Loucy (cell line): ENCODE measurements around the gene MANSC1.

Experiments used
- H2AFZ ChIP-seq: fragments of 200-600 bp; sonication (generic); 2 replicates; pipeline ENCODE4 v1.6.0; 2016; ENCODE audit warnings: antibody characterized with exemption, mild to moderate bottlenecking, low read length, moderate library complexity
- H3F3A ChIP-seq: fragments of 200-600 bp; 2 replicates; pipeline ENCODE4 v1.6.0; 2016; ENCODE audit warnings: antibody characterized with exemption, low read depth, mild to moderate bottlenecking
- H3K27me3 ChIP-seq: fragments of 200-600 bp; sonication (generic); 2 replicates; pipeline ENCODE4 v1.6.1; 2014; ENCODE audit warnings: low read length, mild to moderate bottlenecking; ENCODE audit not compliant: insufficient read depth, poor library complexity, severe bottlenecking
- H3K36me3 ChIP-seq: fragments of 200-600 bp; sonication (generic); 2 replicates; pipeline ENCODE4 v1.6.1; 2016; ENCODE audit warnings: low read length; ENCODE audit not compliant: insufficient read depth
- H3K4me1 ChIP-seq: fragments of 200-600 bp; sonication (generic); 2 replicates; pipeline ENCODE4 v1.5.1; 2014; ENCODE audit warnings: low read length, mild to moderate bottlenecking; ENCODE audit not compliant: insufficient read depth, poor library complexity, severe bottlenecking
- H3K4me2 ChIP-seq: fragments of 200-600 bp; sonication (generic); 2 replicates; pipeline ENCODE4 v1.6.0; 2014; ENCODE audit warnings: antibody characterized with exemption, low read length, low read depth, mild to moderate bottlenecking; ENCODE audit not compliant: poor library complexity, severe bottlenecking
- H3K4me3 ChIP-seq: fragments of 200-600 bp; sonication (generic); 2 replicates; pipeline ENCODE4 v1.5.1; 2014; ENCODE audit warnings: low read length, mild to moderate bottlenecking, mixed read lengths; ENCODE audit not compliant: poor library complexity, severe bottlenecking
- H3K79me2 ChIP-seq: fragments of 200-600 bp; sonication (generic); 2 replicates; pipeline ENCODE4 v1.6.1; 2014; ENCODE audit warnings: low read length; ENCODE audit not compliant: insufficient read depth
- H3K9ac ChIP-seq: fragments of 200-600 bp; sonication (generic); 2 replicates; pipeline ENCODE4 v1.6.0; 2014; ENCODE audit warnings: mild to moderate bottlenecking, low read depth, low read length, moderate library complexity; ENCODE audit not compliant: poor library complexity, severe bottlenecking
- H3K9me2 ChIP-seq: fragments of 200-600 bp; sonication (generic); replicated peaks from 2 replicates; pipeline ENCODE4 v1.6.1; 2016; ENCODE audit warnings: low read depth, low read length, mixed read lengths
- H3K9me3 ChIP-seq: fragments of 200-600 bp; sonication (generic); 2 replicates; pipeline ENCODE4 v1.6.1; 2014; ENCODE audit warnings: mild to moderate bottlenecking, antibody characterized with exemption, low read length, low read depth; ENCODE audit not compliant: insufficient read depth
- H4K20me1 ChIP-seq: fragments of 200-600 bp; sonication (generic); 2 replicates; pipeline ENCODE4 v1.6.0; 2014; ENCODE audit warnings: antibody characterized with exemption, low read length, mild to moderate bottlenecking; ENCODE audit not compliant: insufficient read depth, poor library complexity, severe bottlenecking
- EZH2phosphoT487 ChIP-seq: fragments of 200-600 bp; IDR thresholded peaks from 2 replicates; pipeline ENCODE4 v1.6.1; 2018; ENCODE audit warnings: antibody characterized with exemption, mild to moderate bottlenecking, moderate library complexity, borderline replicate concordance
- TF ChIP-seq, protein P1 (sequence below): fragments of 200-600 bp; sonication (generic); conservative IDR thresholded peaks from 2 replicates; pipeline ENCODE4 v1.5.1; 2014; ENCODE audit warnings: mild to moderate bottlenecking, antibody characterized with exemption, low read length

MANSC1 gene

DNA sequence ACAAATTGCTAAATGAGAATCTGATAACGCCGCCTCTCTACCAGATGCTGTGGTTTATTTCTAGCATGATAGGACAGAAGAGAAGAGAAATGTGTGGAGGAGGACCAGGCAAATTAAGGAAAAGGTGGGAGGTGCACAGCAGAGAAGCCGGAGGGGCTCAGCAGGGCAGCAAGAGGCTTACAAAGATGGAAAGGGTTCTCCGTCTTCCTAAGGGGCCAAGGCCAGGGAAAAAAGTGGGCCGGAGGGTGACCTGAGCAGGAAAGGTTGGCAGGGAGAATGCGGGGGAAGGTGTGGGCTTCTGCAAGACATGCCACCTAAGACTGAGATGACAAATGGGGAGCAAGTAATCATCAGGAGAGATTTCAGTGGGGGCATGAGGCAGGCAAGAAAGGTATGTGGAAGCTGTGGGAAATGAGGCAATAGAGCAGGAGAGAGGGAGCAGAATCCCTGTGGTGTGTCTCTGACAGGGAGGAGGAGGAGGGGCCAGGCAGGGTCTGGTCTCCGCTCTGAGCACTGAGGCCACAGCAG is 18.7 kb downstream of the MANSC1 start:
- H3K4me2 ChIP-seq: no peak overlapping the region
- no peaks in the 10 kb centered on the region for H4K20me1 ChIP-seq
- H3K9me3 ChIP-seq: no peaks in the 10 kb centered on the region
- H3K4me3 ChIP-seq: no peak overlapping the region
- H3F3A ChIP-seq: no peaks in the 10 kb centered on the region
- H3K9ac ChIP-seq: no peak overlapping the region
- H3K79me2 ChIP-seq: no peaks in the 10 kb centered on the region
- no peak overlapping the region for H2AFZ ChIP-seq
- no peaks in the 10 kb centered on the region for H3K9me2 ChIP-seq
- H3K27me3 ChIP-seq: no peaks in the 10 kb centered on the region
- H3K36me3 ChIP-seq: no peaks in the 10 kb centered on the region
- no peaks in the 10 kb centered on the region for H3K4me1 ChIP-seq
- TF ChIP-seq EZH2phosphoT487: no peak
- TF ChIP-seq, protein P1, sequence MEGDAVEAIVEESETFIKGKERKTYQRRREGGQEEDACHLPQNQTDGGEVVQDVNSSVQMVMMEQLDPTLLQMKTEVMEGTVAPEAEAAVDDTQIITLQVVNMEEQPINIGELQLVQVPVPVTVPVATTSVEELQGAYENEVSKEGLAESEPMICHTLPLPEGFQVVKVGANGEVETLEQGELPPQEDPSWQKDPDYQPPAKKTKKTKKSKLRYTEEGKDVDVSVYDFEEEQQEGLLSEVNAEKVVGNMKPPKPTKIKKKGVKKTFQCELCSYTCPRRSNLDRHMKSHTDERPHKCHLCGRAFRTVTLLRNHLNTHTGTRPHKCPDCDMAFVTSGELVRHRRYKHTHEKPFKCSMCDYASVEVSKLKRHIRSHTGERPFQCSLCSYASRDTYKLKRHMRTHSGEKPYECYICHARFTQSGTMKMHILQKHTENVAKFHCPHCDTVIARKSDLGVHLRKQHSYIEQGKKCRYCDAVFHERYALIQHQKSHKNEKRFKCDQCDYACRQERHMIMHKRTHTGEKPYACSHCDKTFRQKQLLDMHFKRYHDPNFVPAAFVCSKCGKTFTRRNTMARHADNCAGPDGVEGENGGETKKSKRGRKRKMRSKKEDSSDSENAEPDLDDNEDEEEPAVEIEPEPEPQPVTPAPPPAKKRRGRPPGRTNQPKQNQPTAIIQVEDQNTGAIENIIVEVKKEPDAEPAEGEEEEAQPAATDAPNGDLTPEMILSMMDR: no peak

DNA sequence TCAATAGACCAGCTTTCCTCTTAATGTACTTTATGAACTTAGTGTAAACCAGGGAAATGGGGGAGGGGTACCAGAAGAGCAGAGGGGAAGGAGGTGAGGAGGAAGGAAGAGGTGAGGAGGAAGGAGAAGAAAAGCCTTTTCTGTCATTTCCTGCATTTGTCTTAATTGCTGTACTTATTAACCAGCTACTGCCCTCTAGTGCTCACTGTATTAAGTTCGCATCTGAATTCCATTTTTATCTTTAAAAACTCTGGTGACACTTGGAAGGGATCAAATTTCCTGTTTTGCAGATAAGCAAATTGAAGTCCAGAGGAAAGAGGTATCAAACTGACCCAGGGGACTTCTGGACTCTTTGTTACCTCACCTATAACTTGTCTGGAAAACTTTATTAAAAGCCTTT is 22.2 kb downstream of the MANSC1 start:
- peak overlapping the region; percentile 77; the same call in 1 of the 2 replicates for H2AFZ ChIP-seq
- H3K4me2 ChIP-seq: no peak overlapping the region
- H3K9me3 ChIP-seq: no peaks in the 10 kb centered on the region
- H3F3A ChIP-seq: no peaks in the 10 kb centered on the region
- H3K9me2 ChIP-seq: no peaks in the 10 kb centered on the region
- no peaks in the 10 kb centered on the region for H3K4me1 ChIP-seq
- no peak overlapping the region for H3K9ac ChIP-seq
- no peaks in the 10 kb centered on the region for H3K79me2 ChIP-seq
- no peaks in the 10 kb centered on the region for H3K36me3 ChIP-seq
- no peaks in the 10 kb centered on the region for H4K20me1 ChIP-seq
- TF ChIP-seq, protein P1: peak; percentile 64
- TF ChIP-seq EZH2phosphoT487: no peak
- no peaks in the 10 kb centered on the region for H3K27me3 ChIP-seq
- no peak overlapping the region for H3K4me3 ChIP-seq

DNA sequence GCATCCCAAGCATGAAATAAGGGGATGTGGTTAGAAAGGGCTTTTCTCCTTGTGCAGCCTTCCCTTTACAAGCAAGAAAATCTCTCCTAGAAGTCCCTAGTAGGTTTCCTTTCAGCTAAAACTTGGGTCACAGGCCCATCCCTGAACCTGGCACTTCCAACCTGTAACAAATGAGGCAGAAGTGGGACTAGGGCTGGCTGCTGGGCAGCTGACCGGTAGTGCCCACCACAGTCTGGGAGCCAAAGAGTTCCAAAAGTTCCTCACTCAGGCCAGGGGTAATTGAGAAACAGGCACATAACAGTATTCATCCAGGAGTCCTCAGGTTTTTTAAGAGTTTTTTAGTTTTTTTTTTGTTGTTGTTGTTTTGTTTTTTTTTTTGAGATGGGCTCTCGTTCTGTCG is 23.8 kb downstream of the MANSC1 start:
- H3K4me3 ChIP-seq: no peak overlapping the region
- no peaks in the 10 kb centered on the region for H4K20me1 ChIP-seq
- H3K9ac ChIP-seq: no peak overlapping the region
- no peaks in the 10 kb centered on the region for H3K9me3 ChIP-seq
- H3K27me3 ChIP-seq: no peaks in the 10 kb centered on the region
- H3K4me1 ChIP-seq: no peaks in the 10 kb centered on the region
- H2AFZ ChIP-seq: no peak overlapping the region
- H3K36me3 ChIP-seq: no peaks in the 10 kb centered on the region
- no peak overlapping the region for H3K4me2 ChIP-seq
- TF ChIP-seq, protein P1: no peak
- TF ChIP-seq EZH2phosphoT487: no peak
- no peaks in the 10 kb centered on the region for H3K79me2 ChIP-seq
- no peaks in the 10 kb centered on the region for H3F3A ChIP-seq
- H3K9me2 ChIP-seq: no peaks in the 10 kb centered on the region
